ENCODE results near the gene HMGCS2.

HMGCS2 gene

GRCh38 chr1:119742202-119742601 lies 26.5 kb downstream of the HMGCS2 start:
- Histone ChIP-seq H3K27ac (ENCODE audit: extremely low read depth, low read depth, low read length) (no peak overlapping the region), H3K4me3 (ENCODE audit: low read depth, low read length) (no peak overlapping the region), H3K9me3 (ENCODE audit: control insufficient read depth, insufficient read depth, low read depth, low read length) (no peaks in the 10 kb centered on the region), H3K36me3 (ENCODE audit: control insufficient read depth in 2 of 2, insufficient read depth in 1 of 2, low read length in 2 of 2) (peaks cover 0 to 68% of the 10 kb centered on the region in 2 experiments; a peak in 2 of 3 replicates), H3K4me1 (ENCODE audit: control insufficient read depth, insufficient read depth, low read length) (no peaks in the 10 kb centered on the region)
- no peak for TF ChIP-seq ZNF701 (tag by site-specific recombination; IDR thresholded peaks at IDR 0.05)
- TF ChIP-seq ZBTB17 (tag by site-specific recombination; IDR thresholded peaks at IDR 0.05) = 0 out of 2 replicates have a peak, but pooled peaks have one; percentile 15
- ChIA-PET CTCF (interaction anchor here (0.7 to 1.6 kb wide), 2 partner anchors 8 to 132 kb away, joined by 3 to 4 read pairs; no protein-coding TSS in a partner anchor), POLR2A (interaction anchor here (0.6 kb wide), 1 partner anchor 141 kb away, joined by 3 read pairs; no protein-coding TSS in a partner anchor)

- H3K4me3 ChIP-seq (ENCODE audit: low read depth, low read length) = no peak overlapping the region
- no peaks in the 10 kb centered on the region for H3K9me3 ChIP-seq (ENCODE audit: control insufficient read depth, insufficient read depth, low read depth, low read length)
- ChIA-PET CTCF (interaction anchor here (1.0 to 1.6 kb wide), 2 partner anchors 9 to 17 kb away, joined by 3 read pairs; no protein-coding TSS in a partner anchor), POLR2A (no interaction called here)
- H3K27ac ChIP-seq (ENCODE audit: extremely low read depth, low read depth, low read length) = no peak overlapping the region
- no peak for TF ChIP-seq ZNF26 (tag by site-specific recombination; IDR thresholded peaks at IDR 0.05)
- TF ChIP-seq ZNF473 (tag by site-specific recombination; IDR thresholded peaks at IDR 0.05) = no peak
- TF ChIP-seq ZNF391 (tag by site-specific recombination; IDR thresholded peaks at IDR 0.05; ENCODE audit: borderline replicate concordance, low read depth) = no peak
- no peak for TF ChIP-seq ZNF433 (tag by site-specific recombination; IDR thresholded peaks at IDR 0.05; ENCODE audit: low read depth)
- TF ChIP-seq ZNF280D (tag by site-specific recombination; IDR thresholded peaks at IDR 0.05) = no peak
- TF ChIP-seq ZNF707 (tag by site-specific recombination; IDR thresholded peaks at IDR 0.05) = no peak
- no peak for TF ChIP-seq ZBTB1 (tag by site-specific recombination; IDR thresholded peaks at IDR 0.05)
- TF ChIP-seq ZEB2 (tag by site-specific recombination; IDR thresholded peaks at IDR 0.05) = no peak
- TF ChIP-seq ZNF555 (tag by site-specific recombination; conservative IDR thresholded peaks at IDR 0.05) = no peak
- H3K4me1 ChIP-seq (ENCODE audit: control insufficient read depth, insufficient read depth, low read length) = no peaks in the 10 kb centered on the region
- peaks cover 0 to 78% of the 10 kb centered on the region in 2 experiments; a peak in 2 of 3 replicates for H3K36me3 ChIP-seq (ENCODE audit: control insufficient read depth in 2 of 2, insufficient read depth in 1 of 2, low read length in 2 of 2)
Measured at GRCh38 chr1:119740896-119741780, 27.6 kb downstream of the HMGCS2 start.

- Histone ChIP-seq H3K27ac (ENCODE audit: extremely low read depth, low read depth, low read length) (no peak overlapping the region), H3K4me1 (ENCODE audit: control insufficient read depth, insufficient read depth, low read length) (no peaks in the 10 kb centered on the region), H3K9me3 (ENCODE audit: control insufficient read depth, insufficient read depth, low read depth, low read length) (no peaks in the 10 kb centered on the region), H3K4me3 (ENCODE audit: low read depth, low read length) (no peak overlapping the region), H3K36me3 (ENCODE audit: control insufficient read depth in 2 of 2, insufficient read depth in 1 of 2, low read length in 2 of 2) (peaks cover 1 to 87% of the 10 kb centered on the region in 2 experiments; a peak in 2 of 3 replicates)
- POLR2A ChIA-PET = no interaction called here
- CTCF ChIA-PET = no interaction called here
- TF ChIP-seq TRIM28 (IDR thresholded peaks at IDR 0.05; ENCODE audit: borderline replicate concordance, low read length) (no peak), CTCF (tag by site-specific recombination; IDR thresholded peaks at IDR 0.05) (no peak), ZNF366 (tag by site-specific recombination; conservative IDR thresholded peaks at IDR 0.05) (no peak), ZNF280D (tag by site-specific recombination; IDR thresholded peaks at IDR 0.05) (no peak), ZFP41 (tag by site-specific recombination; IDR thresholded peaks at IDR 0.05; ENCODE audit: borderline replicate concordance) (no peak), ZNF221 (tag by site-specific recombination; IDR thresholded peaks at IDR 0.05; ENCODE audit: borderline replicate concordance) (no peak), ZNF292 (tag by site-specific recombination; IDR thresholded peaks at IDR 0.05; ENCODE audit: borderline replicate concordance, low read depth) (no peak), ZBTB8A (tag by site-specific recombination; IDR thresholded peaks at IDR 0.05) (no peak)
- TF ChIP-seq, protein P1, sequence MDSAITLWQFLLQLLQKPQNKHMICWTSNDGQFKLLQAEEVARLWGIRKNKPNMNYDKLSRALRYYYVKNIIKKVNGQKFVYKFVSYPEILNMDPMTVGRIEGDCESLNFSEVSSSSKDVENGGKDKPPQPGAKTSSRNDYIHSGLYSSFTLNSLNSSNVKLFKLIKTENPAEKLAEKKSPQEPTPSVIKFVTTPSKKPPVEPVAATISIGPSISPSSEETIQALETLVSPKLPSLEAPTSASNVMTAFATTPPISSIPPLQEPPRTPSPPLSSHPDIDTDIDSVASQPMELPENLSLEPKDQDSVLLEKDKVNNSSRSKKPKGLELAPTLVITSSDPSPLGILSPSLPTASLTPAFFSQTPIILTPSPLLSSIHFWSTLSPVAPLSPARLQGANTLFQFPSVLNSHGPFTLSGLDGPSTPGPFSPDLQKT (IDR thresholded peaks at IDR 0.05; ENCODE audit: borderline replicate concordance, low read depth, low read length) = no peak
Measured at GRCh38 chr1:119740261-119740660, 28.4 kb downstream of the HMGCS2 start.
